ENCODE measurements around the gene BAAT.

Gene BAAT

DNA sequence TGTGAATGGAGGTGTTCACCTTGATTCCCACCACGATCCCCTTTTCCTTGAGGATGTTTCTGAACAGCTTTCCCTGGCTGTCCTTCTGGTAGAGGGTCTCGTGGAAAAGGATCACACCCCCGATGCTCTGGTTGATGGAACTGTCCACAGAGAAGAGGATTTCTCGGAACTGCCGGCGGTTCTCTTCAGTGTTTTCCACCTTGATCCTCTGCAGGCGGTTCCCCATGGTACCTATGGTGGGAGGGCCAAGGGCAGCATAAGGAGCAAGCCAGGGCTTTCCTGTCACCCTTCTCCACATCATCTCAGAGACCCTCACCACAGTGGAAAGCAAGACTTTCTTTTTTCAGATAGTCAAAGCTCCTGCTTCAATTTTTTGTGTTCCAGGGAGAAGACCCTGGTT lies 44.9 kb upstream of the BAAT start:
- Histone ChIP-seq H3K4me2 (ENCODE audit: low read length) (no peak overlapping the region), H3K36me3 (replicated peaks; ENCODE audit: low read depth, low read length) (no peaks in the 10 kb centered on the region), H3K4me3 (ENCODE audit: low read length) (no peak overlapping the region), H4K20me1 (ENCODE audit: insufficient read depth, low read length) (no peaks in the 10 kb centered on the region), H3K9me3 (ENCODE audit: insufficient read depth, low read length) (no peaks in the 10 kb centered on the region), H3K4me1 (ENCODE audit: low read length) (peaks cover 14% of the 10 kb centered on the region), H3K79me2 (ENCODE audit: low read length) (no peaks in the 10 kb centered on the region), H2AFZ (ENCODE audit: low read depth, low read length) (no peak overlapping the region), H3K27ac (ENCODE audit: low read length) (no peak overlapping the region), H3K27me3 (ENCODE audit: low read depth, low read length) (no peaks in the 10 kb centered on the region), H3K9ac (ENCODE audit: low read length) (no peak overlapping the region)
- TF ChIP-seq, protein P1, sequence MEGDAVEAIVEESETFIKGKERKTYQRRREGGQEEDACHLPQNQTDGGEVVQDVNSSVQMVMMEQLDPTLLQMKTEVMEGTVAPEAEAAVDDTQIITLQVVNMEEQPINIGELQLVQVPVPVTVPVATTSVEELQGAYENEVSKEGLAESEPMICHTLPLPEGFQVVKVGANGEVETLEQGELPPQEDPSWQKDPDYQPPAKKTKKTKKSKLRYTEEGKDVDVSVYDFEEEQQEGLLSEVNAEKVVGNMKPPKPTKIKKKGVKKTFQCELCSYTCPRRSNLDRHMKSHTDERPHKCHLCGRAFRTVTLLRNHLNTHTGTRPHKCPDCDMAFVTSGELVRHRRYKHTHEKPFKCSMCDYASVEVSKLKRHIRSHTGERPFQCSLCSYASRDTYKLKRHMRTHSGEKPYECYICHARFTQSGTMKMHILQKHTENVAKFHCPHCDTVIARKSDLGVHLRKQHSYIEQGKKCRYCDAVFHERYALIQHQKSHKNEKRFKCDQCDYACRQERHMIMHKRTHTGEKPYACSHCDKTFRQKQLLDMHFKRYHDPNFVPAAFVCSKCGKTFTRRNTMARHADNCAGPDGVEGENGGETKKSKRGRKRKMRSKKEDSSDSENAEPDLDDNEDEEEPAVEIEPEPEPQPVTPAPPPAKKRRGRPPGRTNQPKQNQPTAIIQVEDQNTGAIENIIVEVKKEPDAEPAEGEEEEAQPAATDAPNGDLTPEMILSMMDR (IDR thresholded peaks at IDR 0.05; ENCODE audit: low read depth, low read length): no peak

DNA sequence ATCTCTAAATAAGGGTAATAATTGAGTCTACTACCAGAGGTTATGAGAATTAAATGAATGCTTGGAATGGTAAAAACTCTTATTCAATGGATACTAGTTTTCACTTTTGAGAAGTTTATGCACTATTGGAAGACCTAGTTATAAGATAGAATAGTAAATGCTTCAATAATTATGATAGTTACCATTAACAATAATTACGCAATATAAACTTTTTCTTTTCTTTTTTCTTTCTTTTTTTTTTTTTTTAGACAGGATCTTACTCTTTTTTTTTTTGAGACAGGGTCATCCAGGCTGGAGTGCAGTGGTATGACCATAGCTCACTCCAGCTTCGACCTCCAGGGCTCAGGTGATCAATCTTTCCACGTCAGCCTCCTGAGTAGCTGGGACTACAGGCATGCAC lies 44.1 kb upstream of the BAAT start:
- TF ChIP-seq, protein P1 (IDR thresholded peaks at IDR 0.05; ENCODE audit: low read depth, low read length): no peak
- no peak for TF ChIP-seq EZH2phosphoT487 (IDR thresholded peaks at IDR 0.05; ENCODE audit: low read depth)
- Histone ChIP-seq H3K9me3 (ENCODE audit: insufficient read depth, low read length) (no peaks in the 10 kb centered on the region), H3K27ac (ENCODE audit: low read length) (no peak overlapping the region), H3K4me1 (ENCODE audit: low read length) (peaks cover 11% of the 10 kb centered on the region), H3K4me2 (ENCODE audit: low read length) (no peak overlapping the region), H4K20me1 (ENCODE audit: insufficient read depth, low read length) (no peaks in the 10 kb centered on the region), H3K36me3 (replicated peaks; ENCODE audit: low read depth, low read length) (no peaks in the 10 kb centered on the region), H3K27me3 (ENCODE audit: low read depth, low read length) (no peaks in the 10 kb centered on the region), H2AFZ (ENCODE audit: low read depth, low read length) (no peak overlapping the region), H3K9ac (ENCODE audit: low read length) (no peak overlapping the region), H3K79me2 (ENCODE audit: low read length) (no peaks in the 10 kb centered on the region), H3K4me3 (ENCODE audit: low read length) (no peak overlapping the region)

DNA sequence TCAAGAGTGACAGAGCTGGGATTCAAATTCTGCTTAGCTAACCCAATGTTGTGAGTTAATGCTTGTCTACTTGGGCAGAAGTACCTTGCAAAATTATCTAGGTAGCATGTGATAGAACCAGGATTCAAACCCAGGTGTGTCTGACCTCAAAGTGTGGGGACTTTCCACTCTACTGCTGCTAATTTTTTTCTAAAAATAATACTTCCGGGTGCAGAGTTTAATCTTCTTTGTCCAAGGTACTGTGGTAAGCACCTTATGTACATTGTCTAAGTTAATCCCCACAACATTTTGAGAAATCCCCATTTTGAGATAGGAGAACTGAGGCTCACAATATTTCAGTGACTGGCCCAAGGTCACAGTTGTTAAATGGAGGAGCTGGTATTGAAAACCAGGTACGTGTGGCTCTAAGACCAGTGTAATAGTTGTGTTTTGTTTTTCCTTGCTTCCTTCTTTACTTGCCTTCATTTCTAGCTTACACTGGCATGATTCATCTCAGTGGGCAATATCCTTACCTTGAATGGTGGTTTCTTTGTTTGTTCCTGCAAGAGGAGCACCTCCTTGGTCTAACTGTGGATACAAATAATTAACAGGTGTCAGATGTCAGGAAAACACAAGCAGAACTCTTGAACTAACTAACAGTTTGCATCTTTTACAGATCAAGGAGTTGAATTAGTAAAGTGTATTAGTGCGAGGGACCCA lies 43.3 kb upstream of the BAAT start:
- Histone ChIP-seq H3K4me1 (ENCODE audit: low read length) (peaks cover 11% of the 10 kb centered on the region), H2AFZ (ENCODE audit: low read depth, low read length) (0 out of 2 replicates have a peak overlapping the region, but pooled peaks have one; percentile 41), H3K4me2 (ENCODE audit: low read length) (peak overlapping the region; percentile 30), H4K20me1 (ENCODE audit: insufficient read depth, low read length) (no peaks in the 10 kb centered on the region), H3K9me3 (ENCODE audit: insufficient read depth, low read length) (no peaks in the 10 kb centered on the region), H3K4me3 (ENCODE audit: low read length) (no peak overlapping the region), H3K27ac (ENCODE audit: low read length) (0 out of 2 replicates have a peak overlapping the region, but pooled peaks have one; percentile 11), H3K36me3 (replicated peaks; ENCODE audit: low read depth, low read length) (no peaks in the 10 kb centered on the region), H3K79me2 (ENCODE audit: low read length) (no peaks in the 10 kb centered on the region), H3K27me3 (ENCODE audit: low read depth, low read length) (no peaks in the 10 kb centered on the region), H3K9ac (ENCODE audit: low read length) (no peak overlapping the region)
- no peak for TF ChIP-seq EZH2phosphoT487 (IDR thresholded peaks at IDR 0.05; ENCODE audit: low read depth)
- TF ChIP-seq, protein P1 (IDR thresholded peaks at IDR 0.05; ENCODE audit: low read depth, low read length): no peak

DNA sequence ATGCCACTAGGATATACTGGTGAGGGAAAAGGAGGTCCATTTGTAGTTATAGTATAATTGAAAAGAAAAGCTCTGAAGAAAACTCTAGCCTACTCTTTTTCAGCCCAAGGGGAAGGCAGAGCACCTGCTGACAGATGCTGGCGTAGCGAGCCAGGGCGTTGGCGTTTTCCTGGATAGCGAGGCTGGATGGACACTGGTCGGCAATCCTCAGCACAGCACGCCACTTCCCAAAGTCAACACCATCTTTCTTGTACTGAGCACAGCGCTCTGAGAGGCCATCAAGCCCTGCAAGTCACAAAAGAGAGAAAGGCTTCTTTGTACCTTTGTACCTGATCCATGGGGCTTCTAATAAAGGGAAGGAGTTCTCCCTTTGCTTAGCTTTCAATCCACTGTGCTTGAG lies 42.6 kb upstream of the BAAT start:
- no peak overlapping the region for H2AFZ ChIP-seq (ENCODE audit: low read depth, low read length)
- peaks cover 11% of the 10 kb centered on the region for H3K4me1 ChIP-seq (ENCODE audit: low read length)
- H3K9ac ChIP-seq (ENCODE audit: low read length): no peak overlapping the region
- H3K27me3 ChIP-seq (ENCODE audit: low read depth, low read length): no peaks in the 10 kb centered on the region
- H3K79me2 ChIP-seq (ENCODE audit: low read length): no peaks in the 10 kb centered on the region
- no peak for TF ChIP-seq EZH2phosphoT487 (IDR thresholded peaks at IDR 0.05; ENCODE audit: low read depth)
- TF ChIP-seq, protein P1 (IDR thresholded peaks at IDR 0.05; ENCODE audit: low read depth, low read length): no peak
- no peak overlapping the region for H3K4me2 ChIP-seq (ENCODE audit: low read length)
- H4K20me1 ChIP-seq (ENCODE audit: insufficient read depth, low read length): no peaks in the 10 kb centered on the region
- H3K9me3 ChIP-seq (ENCODE audit: insufficient read depth, low read length): no peaks in the 10 kb centered on the region
- H3K27ac ChIP-seq (ENCODE audit: low read length): no peak overlapping the region
- H3K4me3 ChIP-seq (ENCODE audit: low read length): no peak overlapping the region
- H3K36me3 ChIP-seq (replicated peaks; ENCODE audit: low read depth, low read length): no peaks in the 10 kb centered on the region

Data from OCI-LY3 (cell line).